ENCODE data around the gene MBOAT1.

- no peak for TF ChIP-seq TSHZ2 (CRISPR knock-in tag; IDR thresholded peaks at IDR 0.05)
- no peak for TF ChIP-seq PPARA (CRISPR knock-in tag; IDR thresholded peaks at IDR 0.05; ENCODE audit: borderline replicate concordance)
- TF ChIP-seq PATZ1 (CRISPR knock-in tag; IDR thresholded peaks at IDR 0.05; ENCODE audit: borderline replicate concordance), result no peak
- TF ChIP-seq ESRRG (CRISPR knock-in tag; IDR thresholded peaks at IDR 0.05), result no peak
- no peak for TF ChIP-seq BACH2 (CRISPR knock-in tag; IDR thresholded peaks at IDR 0.05; ENCODE audit: borderline replicate concordance)
- TF ChIP-seq CREB5 (CRISPR knock-in tag; IDR thresholded peaks at IDR 0.05; ENCODE audit: low read depth), result no peak
- no peak for TF ChIP-seq ZFP3 (CRISPR knock-in tag; IDR thresholded peaks at IDR 0.05)
- TF ChIP-seq ARNTL (CRISPR knock-in tag; IDR thresholded peaks at IDR 0.05; ENCODE audit: borderline replicate concordance, low read depth), result no peak
- no peak for TF ChIP-seq ZC3H10 (CRISPR knock-in tag; IDR thresholded peaks at IDR 0.05)
- TF ChIP-seq ZNF8 (CRISPR knock-in tag; IDR thresholded peaks at IDR 0.05), result no peak
These were observed 25.3 kb downstream of the MBOAT1 start for GRCh38 chr6:20186981-20187380.

Measured in SK-N-SH treated with all-trans-retinoic acid at 6 μM for 48 hours (cell line).